H1 (cell line): ENCODE measurements around the gene CYP26A1. TPM values are rescaled to one million over a fixed set of nuclear protein-coding genes. Genes with fewer than 3 reads are reported as not detected.

Experiments
- CTCF ChIA-PET: fragments of 300-600 bp; sonication (Branson Sonifier 250); formaldehyde crosslinking; loops from one replicate; lab custom pipeline; 2021; ENCODE audit not compliant: partially characterized antibody; lab: Charles Lee
- POLR2A ChIA-PET: fragments of 300-600 bp; sonication (Branson Sonifier 250); formaldehyde crosslinking; loops from one replicate; lab custom pipeline; 2021; ENCODE audit warnings: inconsistent platforms; ENCODE audit not compliant: partially characterized antibody; lab: Charles Lee
- DNase-seq, 2 experiments: peaks; one replicate each; pipeline versions ENCODE4 v3.0.0 to v3.0.0-alpha.2; 2010 to 2022; ENCODE audit warnings: low spot score in 2 of 2, low read depth in 1 of 2, mixed read lengths in 1 of 2
- FAIRE-seq: peaks from 2 replicates; lab custom pipeline; 2011; peaks lifted over from hg19 to GRCh38; lab: Jason Lieb, UNC
- H2AFZ ChIP-seq: 2 replicates; pipeline ENCODE4 v1.8.1; 2012; ENCODE audit warnings: low read length, inconsistent platforms
- H2AK5ac ChIP-seq: 2 replicates; pipeline ENCODE4 v1.6.1; 2013; ENCODE audit warnings: low read depth, low read length
- H2BK120ac ChIP-seq: replicated peaks from 2 replicates; pipeline ENCODE3; 2013; ENCODE audit warnings: low read depth, low read length, inconsistent platforms
- H2BK12ac ChIP-seq: 2 replicates; pipeline ENCODE4 v1.6.1; 2013; ENCODE audit warnings: low read depth, low read length
- H2BK15ac ChIP-seq: 2 replicates; pipeline ENCODE4 v1.6.1; 2013; ENCODE audit warnings: low read length
- H2BK20ac ChIP-seq: 2 replicates; pipeline ENCODE4 v1.6.1; 2013; ENCODE audit warnings: low read length
- H2BK5ac ChIP-seq: 2 replicates; pipeline ENCODE4 v1.6.1; 2013; ENCODE audit warnings: low read depth, low read length
- H3K14ac ChIP-seq: 2 replicates; pipeline ENCODE4 v1.6.1; 2013; ENCODE audit warnings: inconsistent platforms; ENCODE audit not compliant: insufficient read length
- H3K18ac ChIP-seq: 2 replicates; pipeline ENCODE4 v1.6.1; 2013; ENCODE audit warnings: low read length; ENCODE audit errors: extremely low read depth
- H3K23ac ChIP-seq: 2 replicates; pipeline ENCODE4 v1.6.1; 2013; ENCODE audit warnings: inconsistent platforms; ENCODE audit not compliant: insufficient read length
- H3K23me2 ChIP-seq: 2 replicates; pipeline ENCODE4 v1.6.1; 2013; ENCODE audit warnings: low read depth, low read length
- H3K27ac ChIP-seq: 2 replicates; pipeline ENCODE4 v1.6.1; 2011; ENCODE audit warnings: low read depth, low read length, inconsistent platforms
- H3K27me3 ChIP-seq, 4 experiments: replicated peaks in 1 of 4; 1 replicate in 1 of 4; 2 replicates in 3 of 4; pipeline versions ENCODE4 v1.6.1 to v1.8.1; 2011 to 2013; ENCODE audit warnings: low read length in 3 of 4, mild to moderate bottlenecking in 3 of 4, inconsistent platforms in 2 of 4, mixed read lengths in 2 of 4, moderate library complexity in 1 of 4; ENCODE audit not compliant: control insufficient read depth in 3 of 4, insufficient read depth in 3 of 4; ENCODE audit errors: extremely low read depth in 1 of 4
- H3K36me3 ChIP-seq, 4 experiments: 2 replicates each; pipeline versions ENCODE4 v1.6.1 to v1.8.1; 2011 to 2013; ENCODE audit warnings: mild to moderate bottlenecking in 4 of 4, low read length in 3 of 4, moderate library complexity in 2 of 4, control low read depth in 1 of 4, inconsistent platforms in 1 of 4; ENCODE audit not compliant: insufficient read depth in 4 of 4, control insufficient read depth in 2 of 4
- H3K4ac ChIP-seq: replicated peaks from 2 replicates; pipeline ENCODE3; 2013; ENCODE audit warnings: low read length, low read depth, mixed read lengths, inconsistent platforms; ENCODE audit not compliant: insufficient read length
- H3K4me1 ChIP-seq, 4 experiments: replicated peaks in 1 of 4; 1 replicate in 1 of 4; 2 replicates in 3 of 4; pipeline versions ENCODE4 v1.6.1 to v1.8.1; 2011 to 2013; ENCODE audit warnings: low read length in 3 of 4, inconsistent platforms in 2 of 4, mixed read lengths in 1 of 4; ENCODE audit not compliant: insufficient read depth in 4 of 4, control insufficient read depth in 3 of 4
- H3K4me2 ChIP-seq, 2 experiments: 2 replicates each; pipeline versions ENCODE4 v1.6.1 to v1.8.1; 2011 to 2013; ENCODE audit warnings: low read depth in 2 of 2, low read length in 2 of 2, control low read depth in 1 of 2, inconsistent platforms in 1 of 2, mild to moderate bottlenecking in 1 of 2; ENCODE audit not compliant: insufficient read depth in 1 of 2
- H3K4me3 ChIP-seq, 4 experiments: fragments of 200-600, 300-600 bp in 1 of 4; sonication (generic), shearing (Covaris generic), sonication (Bioruptor Twin) in 1 of 4; 2 replicates each; pipeline versions ENCODE4 v1.5.1 to v1.8.1; 2011 to 2016; ENCODE audit warnings: low read length in 4 of 4, low read depth in 3 of 4, control low read depth in 2 of 4, inconsistent platforms in 2 of 4, mild to moderate bottlenecking in 2 of 4, mixed read lengths in 1 of 4, moderate library complexity in 1 of 4; ENCODE audit not compliant: insufficient read depth in 2 of 4; ENCODE audit errors: extremely low read depth in 1 of 4
- H3K56ac ChIP-seq: replicated peaks from 2 replicates; pipeline ENCODE3; 2013; ENCODE audit warnings: low read depth, mild to moderate bottlenecking, mixed read lengths, low read length, inconsistent platforms; ENCODE audit not compliant: insufficient read length
- H3K79me1 ChIP-seq: 2 replicates; pipeline ENCODE4 v1.6.1; 2013; ENCODE audit warnings: low read depth, low read length, control low read depth
- H3K79me2 ChIP-seq, 2 experiments: 2 replicates each; pipeline versions ENCODE4 v1.6.1 to v1.8.1; 2012 to 2013; ENCODE audit warnings: low read length in 2 of 2, mild to moderate bottlenecking in 2 of 2, inconsistent platforms in 1 of 2; ENCODE audit not compliant: insufficient read depth in 2 of 2, control insufficient read depth in 1 of 2
- H3K9ac ChIP-seq, 4 experiments: replicated peaks in 1 of 4; 1 replicate in 1 of 4; 2 replicates in 3 of 4; pipeline versions ENCODE4 v1.6.1 to v1.8.1; 2011 to 2013; ENCODE audit warnings: low read depth in 3 of 4, low read length in 3 of 4, control low read depth in 2 of 4, mild to moderate bottlenecking in 2 of 4, moderate library complexity in 2 of 4, inconsistent platforms in 1 of 4; ENCODE audit errors: extremely low read depth in 1 of 4
- H3K9me3 ChIP-seq, 2 experiments: 2 replicates each; pipeline versions ENCODE4 v1.6.1 to v1.8.1; 2012 to 2013; ENCODE audit warnings: mild to moderate bottlenecking in 2 of 2, moderate library complexity in 2 of 2, control low read depth in 1 of 2, inconsistent platforms in 1 of 2, low read depth in 1 of 2, low read length in 1 of 2, mixed read lengths in 1 of 2; ENCODE audit not compliant: insufficient read depth in 2 of 2
- H4K20me1 ChIP-seq, 2 experiments: replicated peaks in 1 of 2; 2 replicates each; pipeline versions ENCODE3 to v1.8.1; 2011 to 2013; ENCODE audit warnings: inconsistent platforms in 2 of 2, low read length in 2 of 2, mild to moderate bottlenecking in 1 of 2; ENCODE audit not compliant: insufficient read depth in 2 of 2, control insufficient read depth in 1 of 2
- H4K5ac ChIP-seq: 2 replicates; pipeline ENCODE4 v1.6.1; 2013; ENCODE audit warnings: low read length, low read depth, mixed read lengths, inconsistent platforms; ENCODE audit not compliant: insufficient read length
- H4K8ac ChIP-seq: 2 replicates; pipeline ENCODE4 v1.8.0; 2013; ENCODE audit warnings: mild to moderate bottlenecking, moderate library complexity, low read length, inconsistent platforms; ENCODE audit not compliant: insufficient read depth; ENCODE audit errors: extremely low read depth
- H4K91ac ChIP-seq: replicated peaks from 2 replicates; pipeline ENCODE3; 2013; ENCODE audit warnings: low read length, mixed read lengths, inconsistent platforms; ENCODE audit not compliant: insufficient read length
- CEBPB ChIP-seq: IDR thresholded peaks from 2 replicates; pipeline ENCODE4 v1.6.1; 2012; ENCODE audit warnings: low read depth, low read length
- CHD2 ChIP-seq: IDR thresholded peaks from 2 replicates; pipeline ENCODE4 v1.6.1; 2012; ENCODE audit warnings: low read length, improper control_type of control experiment
- WGBS, 2 experiments: shearing (Covaris generic) in 1 of 2; methylation state at CpG; one replicate each; pipeline versions ENCODE4 v1.1.6 to v1.1.7; 2013 to 2015; ENCODE audit warnings: low lambda C conversion rate in 2 of 2, mixed read lengths in 2 of 2, inconsistent platforms in 1 of 2, low coverage in 1 of 2, missing lambda C conversion rate in 1 of 2; ENCODE audit not compliant: insufficient replicate concordance in 2 of 2, insufficient coverage in 1 of 2, insufficient read length in 1 of 2; ENCODE audit errors: extremely low coverage in 1 of 2, missing lambda C conversion rate in 1 of 2; 5-methylcytosine and 5-hydroxymethylcytosine counted together
- polyA plus RNA-seq, 7 experiments: library from polyadenylated mRNA; depleted of rRNA in 3 of 7; stranded (reverse) in 5 of 7; unstranded in 2 of 7; fragments of >200 nt in 5 of 7; fragments of 200-250 nt in 2 of 7; gene quantifications; 1 replicate in 5 of 7; 2 replicates in 1 of 7; 4 replicates in 1 of 7; pipeline versions ENCODE4 v1.2.1 to v1.2.3, GENCODE V29; 2011 to 2013; ENCODE audit warnings: missing spikeins in 2 of 7, mixed read lengths in 2 of 7
- total RNA-seq: library from RNA; stranded (reverse); fragmentation: NEBNext Ultra II Directional; extraction: Animal tissue kit (Norgen Biotek cat#: 25700); gene quantifications from 2 replicates; pipeline ENCODE4 v1.2.1, GENCODE V29; 2021

The CYP26A1 gene
- total and polyA plus RNA-seq, 2 of the 8 experiments (the other 6 are each of a cell fraction or from before 2014, with no cell fraction given): 5.0 to 9.1 TPM

DNA sequence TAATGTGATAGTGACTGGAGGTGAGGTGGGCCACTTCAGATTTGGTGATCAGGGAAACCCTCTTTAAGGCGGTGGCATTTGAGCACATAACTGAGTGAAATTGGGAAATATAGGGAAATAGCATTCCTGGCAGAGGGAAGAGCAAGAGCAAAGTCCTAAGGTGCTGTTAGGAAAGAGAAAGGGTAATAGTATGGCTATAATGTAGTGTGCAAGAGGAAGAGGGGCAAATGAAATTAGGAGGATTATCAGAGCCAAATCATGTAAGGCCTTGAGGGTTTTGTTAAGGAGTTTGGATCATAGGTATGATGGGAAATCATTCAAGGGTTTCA is 40.9 kb upstream of the CYP26A1 start:
- no peak overlapping the region for H4K91ac ChIP-seq
- TF ChIP-seq CEBPB (no peak), CHD2 (no peak)
- TF ChIP-seq, all 59 proteins: peak for 0
- CTCF ChIA-PET: interaction anchor here (0.9 kb wide), 2 partner anchors 39 to 68 kb away, joined by 3 read pairs; no protein-coding TSS in a partner anchor
- Histone ChIP-seq H4K5ac (no peak overlapping the region), H2AFZ (no peak overlapping the region), H2BK5ac (no peak overlapping the region), H3K4me2 (no peak overlapping the region), H3K79me2 (no peaks in the 10 kb centered on the region), H3K56ac (no peak overlapping the region), H3K4ac (no peak overlapping the region), H3K4me3 (no peak overlapping the region), H3K9me3 (no peaks in the 10 kb centered on the region), H3K23ac (no peak overlapping the region), H2BK20ac (no peak overlapping the region), H3K36me3 (no peaks in the 10 kb centered on the region), H3K23me2 (no peaks in the 10 kb centered on the region), H3K79me1 (no peaks in the 10 kb centered on the region), H2BK15ac (no peak overlapping the region), H3K14ac (no peak overlapping the region), H4K8ac (no peak overlapping the region), H3K18ac (no peak overlapping the region), H4K20me1 (no peaks in the 10 kb centered on the region), H2BK12ac (no peak overlapping the region), H3K9ac (no peak overlapping the region), H2BK120ac (no peak overlapping the region), H3K4me1 (peaks cover 0 to 8% (median 3%) of the 10 kb centered on the region in 4 experiments; a peak in 4 of 7 replicates), H3K27ac (no peak overlapping the region), H2AK5ac (no peak overlapping the region), H3K27me3 (no peaks in the 10 kb centered on the region)
- WGBS, 2 experiments: 80% methylated on average over 1 of the region's 1 CpG; no CpG with 5 or more reads in 1 of the 2 experiments
- DNase-seq (no peak), FAIRE-seq (no peak)
- POLR2A ChIA-PET: no interaction called here
